ACC112 (cell line): ENCODE data around the gene HOXD8.

Experiments used
- H2AFZ ChIP-seq: fragments of 200-600 bp; sonication (generic); one replicate; pipeline ENCODE4 v1.6.0; 2017; ENCODE audit warnings: antibody characterized with exemption, low read length; ENCODE audit not compliant: unreplicated experiment
- H3K27ac ChIP-seq: fragments of 200-600 bp; sonication (generic); 2 replicates; pipeline ENCODE4 v1.5.1; 2014; ENCODE audit warnings: low read depth, mild to moderate bottlenecking, antibody characterized with exemption, low read length, moderate library complexity
- H3K27me3 ChIP-seq: fragments of 200-600 bp; sonication (generic); 2 replicates; pipeline ENCODE4 v1.6.1; 2014; ENCODE audit warnings: mild to moderate bottlenecking, antibody characterized with exemption, low read length, moderate library complexity, mixed read lengths; ENCODE audit not compliant: insufficient read depth
- H3K36me3 ChIP-seq: fragments of 200-600 bp; sonication (generic); 2 replicates; pipeline ENCODE4 v1.6.1; 2016; ENCODE audit warnings: mild to moderate bottlenecking, antibody characterized with exemption, low read length, moderate library complexity, mixed read lengths; ENCODE audit not compliant: insufficient read depth
- H3K4me1 ChIP-seq: fragments of 200-600 bp; sonication (generic); one replicate; pipeline ENCODE4 v1.6.1; 2016; ENCODE audit warnings: low read length, mixed read lengths; ENCODE audit not compliant: insufficient read depth, unreplicated experiment, control insufficient read depth
- H3K4me3 ChIP-seq: fragments of 200-600 bp; sonication (generic); 2 replicates; pipeline ENCODE4 v1.5.1; 2014; ENCODE audit warnings: mild to moderate bottlenecking, low read depth, low read length
- H3K79me2 ChIP-seq: fragments of 200-600 bp; sonication (generic); one replicate; pipeline ENCODE4 v1.6.0; 2016; ENCODE audit warnings: low read length; ENCODE audit not compliant: control insufficient read depth, unreplicated experiment, insufficient read depth

Gene HOXD8

GRCh38 chr2:176121190-176122051 lies 8.1 kb upstream of the HOXD8 start:
- Histone ChIP-seq H3K79me2 (no peaks in the 10 kb centered on the region), H3K36me3 (no peaks in the 10 kb centered on the region), H3K4me3 (peak overlapping the region; percentile 92), H3K27ac (no peak overlapping the region), H2AFZ (peak overlapping the region; percentile 94), H3K4me1 (no peaks in the 10 kb centered on the region), H3K27me3 (peaks cover 57% of the 10 kb centered on the region)

GRCh38 chr2:176122052-176122682 lies 7.3 kb upstream of the HOXD8 start:
- H3K4me1 ChIP-seq = no peaks in the 10 kb centered on the region
- no peaks in the 10 kb centered on the region for H3K36me3 ChIP-seq
- H3K4me3 ChIP-seq = peak overlapping the region; percentile 92
- peak overlapping the region; percentile 94 for H2AFZ ChIP-seq
- no peak overlapping the region for H3K27ac ChIP-seq
- peaks cover 50% of the 10 kb centered on the region for H3K27me3 ChIP-seq
- no peaks in the 10 kb centered on the region for H3K79me2 ChIP-seq

- peaks cover 4% of the 10 kb centered on the region for H3K4me1 ChIP-seq
- peaks cover 43% of the 10 kb centered on the region for H3K27me3 ChIP-seq
- H3K27ac ChIP-seq = no peak within 1 kb of the TSS
- H3K79me2 ChIP-seq = no peaks in the 10 kb centered on the region
- peak within 1 kb of the TSS; percentile 94 for H2AFZ ChIP-seq
- peak within 1 kb of the TSS; percentile 92 for H3K4me3 ChIP-seq
- H3K36me3 ChIP-seq = no peaks in the 10 kb centered on the region
Observed at GRCh38 chr2:176122683-176123410, 6.7 kb upstream of the HOXD8 start, which contains the start of gene HOXD9. Gene HOXD9, plus strand, starts transcription at chr2:176122719. Its CDS starts 50 bp downstream, at chr2:176122769.

GRCh38 chr2:176123411-176124109 lies 5.9 kb upstream of the HOXD8 start:
- Histone ChIP-seq H3K4me1 (peaks cover 8% of the 10 kb centered on the region), H3K27me3 (peaks cover 36% of the 10 kb centered on the region), H3K36me3 (no peaks in the 10 kb centered on the region), H3K4me3 (peak overlapping the region; percentile 92), H3K79me2 (no peaks in the 10 kb centered on the region), H3K27ac (no peak overlapping the region), H2AFZ (peak overlapping the region; percentile 94)

- no peaks in the 10 kb centered on the region for H3K79me2 ChIP-seq
- no peak overlapping the region for H3K27ac ChIP-seq
Observed at GRCh38 chr2:176124110-176124946, 5.2 kb upstream of the HOXD8 start.

GRCh38 chr2:176124947-176125771 lies 4.3 kb upstream of the HOXD8 start:
- H2AFZ ChIP-seq = no peak overlapping the region
- no peak overlapping the region for H3K27ac ChIP-seq
- no peaks in the 10 kb centered on the region for H3K79me2 ChIP-seq
- peaks cover 21% of the 10 kb centered on the region for H3K27me3 ChIP-seq
- H3K36me3 ChIP-seq = no peaks in the 10 kb centered on the region
- H3K4me1 ChIP-seq = peaks cover 8% of the 10 kb centered on the region
- no peak overlapping the region for H3K4me3 ChIP-seq

More at GRCh38 chr2:176124110-176124946, 5.2 kb upstream of the HOXD8 start:
- peaks cover 30% of the 10 kb centered on the region for H3K27me3 ChIP-seq
- H2AFZ ChIP-seq = no peak overlapping the region
- H3K36me3 ChIP-seq = no peaks in the 10 kb centered on the region
- peaks cover 8% of the 10 kb centered on the region for H3K4me1 ChIP-seq
- no peak overlapping the region; the same call in 1 of the 2 replicates for H3K4me3 ChIP-seq

- H2AFZ ChIP-seq = no peak overlapping the region
- H3K36me3 ChIP-seq = no peaks in the 10 kb centered on the region
- no peaks in the 10 kb centered on the region for H3K79me2 ChIP-seq
- H3K27ac ChIP-seq = no peak overlapping the region
- peaks cover 16% of the 10 kb centered on the region for H3K27me3 ChIP-seq
- no peak overlapping the region for H3K4me3 ChIP-seq
- peaks cover 8% of the 10 kb centered on the region for H3K4me1 ChIP-seq
Observed at GRCh38 chr2:176125772-176126054, 3.8 kb upstream of the HOXD8 start.

GRCh38 chr2:176126929-176127773 lies 2.4 kb upstream of the HOXD8 start:
- Histone ChIP-seq H2AFZ (peak overlapping the region; percentile 91), H3K4me3 (peak overlapping the region; percentile 79), H3K27me3 (peaks cover 1% of the 10 kb centered on the region), H3K27ac (no peak overlapping the region), H3K36me3 (peaks cover 2% of the 10 kb centered on the region; the same call in 1 of the 2 replicates), H3K4me1 (peaks cover 13% of the 10 kb centered on the region), H3K79me2 (peaks cover 10% of the 10 kb centered on the region)

GRCh38 chr2:176127774-176128072 lies 1.8 kb upstream of the HOXD8 start:
- Histone ChIP-seq H2AFZ (no peak overlapping the region), H3K27me3 (no peaks in the 10 kb centered on the region), H3K27ac (0 out of 2 replicates have a peak overlapping the region, but pooled peaks have one; percentile 74), H3K4me3 (peak overlapping the region; percentile 79), H3K79me2 (peaks cover 14% of the 10 kb centered on the region), H3K4me1 (peaks cover 13% of the 10 kb centered on the region), H3K36me3 (peaks cover 4% of the 10 kb centered on the region; the same call in 1 of the 2 replicates)
